Measurements from ENCODE around the gene RASSF5. TPM values are rescaled to one million over a fixed set of nuclear protein-coding genes. Genes with fewer than 3 reads are reported as not detected.

The RASSF5 gene
- total and polyA plus RNA-seq, 8 donors: 6.7 to 22.3 (median 12.5) TPM

DNA sequence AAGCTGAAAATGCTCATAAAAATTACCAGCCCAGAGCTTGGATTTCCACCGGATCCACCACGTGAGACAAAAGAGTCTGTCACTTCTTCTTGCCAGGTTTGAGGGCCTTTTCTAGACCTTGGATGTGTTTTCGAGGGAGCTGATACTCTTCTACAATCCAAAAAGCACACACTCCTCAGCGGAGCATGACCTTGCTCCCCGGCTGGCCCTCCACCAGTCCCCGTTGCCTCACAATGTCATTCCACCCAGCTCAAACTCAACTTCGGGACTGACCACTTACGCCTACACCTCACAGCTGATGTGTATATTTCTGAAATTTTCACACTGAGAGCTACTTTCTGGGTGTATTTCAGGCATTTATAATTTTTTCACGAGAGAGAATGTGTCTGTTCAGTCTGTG lies 84.4 kb downstream of the RASSF5 start:
- DNase-seq (no peak), ATAC-seq (no peak), FAIRE-seq (no peak)
- Histone ChIP-seq H3K9me3 (no peaks in the 10 kb centered on the region), H3K27me3 (no peaks in the 10 kb centered on the region), H3K27ac (no peak overlapping the region), H3K36me3 (peaks cover 0 to 40% (median 20%) of the 10 kb centered on the region in 3 donors), H3K4me3 (no peak overlapping the region), H3K4me1 (no peaks in the 10 kb centered on the region)
- 90 to 92% methylated on average over 9 of the region's 9 CpGs for WGBS, 2 donors
- intact Hi-C loops (cut with DNase I): no loop called here
- TF ChIP-seq, protein P1, sequence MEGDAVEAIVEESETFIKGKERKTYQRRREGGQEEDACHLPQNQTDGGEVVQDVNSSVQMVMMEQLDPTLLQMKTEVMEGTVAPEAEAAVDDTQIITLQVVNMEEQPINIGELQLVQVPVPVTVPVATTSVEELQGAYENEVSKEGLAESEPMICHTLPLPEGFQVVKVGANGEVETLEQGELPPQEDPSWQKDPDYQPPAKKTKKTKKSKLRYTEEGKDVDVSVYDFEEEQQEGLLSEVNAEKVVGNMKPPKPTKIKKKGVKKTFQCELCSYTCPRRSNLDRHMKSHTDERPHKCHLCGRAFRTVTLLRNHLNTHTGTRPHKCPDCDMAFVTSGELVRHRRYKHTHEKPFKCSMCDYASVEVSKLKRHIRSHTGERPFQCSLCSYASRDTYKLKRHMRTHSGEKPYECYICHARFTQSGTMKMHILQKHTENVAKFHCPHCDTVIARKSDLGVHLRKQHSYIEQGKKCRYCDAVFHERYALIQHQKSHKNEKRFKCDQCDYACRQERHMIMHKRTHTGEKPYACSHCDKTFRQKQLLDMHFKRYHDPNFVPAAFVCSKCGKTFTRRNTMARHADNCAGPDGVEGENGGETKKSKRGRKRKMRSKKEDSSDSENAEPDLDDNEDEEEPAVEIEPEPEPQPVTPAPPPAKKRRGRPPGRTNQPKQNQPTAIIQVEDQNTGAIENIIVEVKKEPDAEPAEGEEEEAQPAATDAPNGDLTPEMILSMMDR (IDR thresholded peaks at IDR 0.05): no peak

DNA sequence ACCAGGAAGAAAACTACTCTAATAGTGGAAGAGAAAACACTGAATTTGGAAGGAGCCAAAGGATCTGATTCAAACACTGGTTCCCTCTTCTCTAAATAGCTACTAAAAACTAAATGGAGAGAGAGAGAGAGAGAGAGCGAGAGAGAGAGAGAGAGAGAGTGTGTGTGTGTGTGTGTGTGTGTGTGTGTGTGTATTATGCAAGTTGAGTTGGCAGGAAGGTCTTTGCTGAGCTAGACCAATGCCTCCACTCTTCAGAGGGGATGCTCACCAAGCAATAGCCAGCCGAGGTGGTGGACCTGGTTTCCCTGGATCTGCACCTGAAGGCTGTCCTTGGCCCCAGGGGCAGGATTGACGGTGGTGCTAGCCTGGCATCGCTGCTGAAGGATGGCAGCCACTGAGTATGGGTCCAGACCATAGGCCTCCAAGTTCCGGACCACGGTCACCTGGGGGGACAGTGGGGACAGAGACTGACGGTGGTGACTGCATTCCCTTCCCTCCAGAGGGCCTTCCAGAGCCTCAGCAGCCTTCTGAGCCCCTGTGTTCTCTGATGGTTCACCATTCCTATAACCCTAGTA lies 86.1 kb downstream of the RASSF5 start:
- FAIRE-seq: no peak
- DNase-seq: no peak
- ATAC-seq: no peak
- 87 to 97% methylated on average over 7 of the region's 7 CpGs for WGBS, 2 donors
- TF ChIP-seq, protein P1 (IDR thresholded peaks at IDR 0.05): no peak
- Histone ChIP-seq H3K4me3 (no peak overlapping the region), H3K27me3 (no peaks in the 10 kb centered on the region), H3K9me3 (no peaks in the 10 kb centered on the region), H3K4me1 (no peaks in the 10 kb centered on the region), H3K27ac (no peak overlapping the region), H3K36me3 (peaks cover 0 to 55% (median 20%) of the 10 kb centered on the region in 3 donors)
- intact Hi-C loops (cut with DNase I): no loop called here

DNA sequence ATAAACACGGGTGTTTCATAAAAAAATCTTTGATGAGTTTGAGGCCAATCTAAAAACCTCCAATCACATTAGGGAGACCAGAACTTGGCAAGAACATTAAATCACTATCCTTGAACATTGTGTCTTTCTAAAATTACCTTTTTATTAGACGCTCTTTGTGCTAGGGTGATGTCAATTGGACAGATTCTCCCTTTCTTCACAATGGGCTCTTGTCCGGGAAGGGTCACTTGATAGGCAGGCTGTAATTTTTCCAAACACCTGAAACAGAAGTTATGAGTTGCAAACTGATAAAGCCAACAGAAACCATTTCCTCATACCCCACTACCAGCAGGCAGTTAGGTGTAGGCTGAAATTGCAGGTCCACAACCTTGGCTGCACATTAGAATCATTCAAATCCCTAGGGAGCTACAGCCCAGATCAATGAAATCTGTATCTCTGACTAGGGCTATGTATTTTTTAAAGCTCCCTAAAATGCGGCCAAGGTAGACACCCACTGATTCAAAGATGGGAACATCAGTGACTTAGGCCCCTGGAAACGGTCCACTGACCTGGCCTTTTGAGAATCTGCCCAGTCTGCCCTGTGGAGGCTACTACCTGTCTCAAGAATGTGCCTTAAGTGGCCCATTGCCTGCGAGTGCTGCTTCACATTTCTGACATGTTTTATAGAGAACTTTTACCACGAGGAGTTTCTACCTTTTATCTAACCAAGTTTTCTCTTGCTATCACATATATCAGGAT lies 88.4 kb downstream of the RASSF5 start:
- DNase-seq: no peak
- no peak for FAIRE-seq
- Histone ChIP-seq H3K4me3 (no peak overlapping the region), H3K36me3 (peaks cover 0 to 78% (median 16%) of the 10 kb centered on the region in 3 donors), H3K4me1 (no peaks in the 10 kb centered on the region), H3K27me3 (no peaks in the 10 kb centered on the region), H3K9me3 (no peaks in the 10 kb centered on the region), H3K27ac (peak overlapping the region in 2 of 4 donors; percentile 29 to 59)
- WGBS, 2 donors: 58 to 64% methylated on average over 7 of the region's 7 CpGs
- peak; percentile 43 to 82 (median 66) for ATAC-seq
- intact Hi-C loops (cut with DNase I): no loop called here
- TF ChIP-seq, protein P1 (IDR thresholded peaks at IDR 0.05): no peak

DNA sequence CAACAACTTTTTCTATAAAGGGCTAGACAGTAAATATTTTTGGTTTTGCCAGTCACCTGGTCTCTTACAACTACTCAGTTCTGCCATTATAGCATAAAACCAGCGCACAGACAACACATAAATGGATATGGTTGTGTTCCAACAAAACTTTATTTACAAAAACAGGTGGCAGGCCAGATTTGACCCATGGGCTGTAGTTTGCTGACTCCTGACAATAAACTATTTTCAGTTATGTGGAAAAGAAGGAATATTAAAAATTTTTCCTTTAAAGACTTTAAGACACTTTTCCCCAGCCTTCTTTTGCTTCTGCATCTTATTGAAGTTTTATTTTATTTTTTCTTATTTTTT lies 89.0 kb downstream of the RASSF5 start:
- TF ChIP-seq, protein P1 (IDR thresholded peaks at IDR 0.05): no peak
- 94 to 97% methylated on average over 1 of the region's 1 CpG for WGBS, 2 donors
- intact Hi-C loops (cut with DNase I): no loop called here
- ATAC-seq: no peak
- Histone ChIP-seq H3K36me3 (peaks cover 0 to 76% (median 16%) of the 10 kb centered on the region in 3 donors), H3K9me3 (no peaks in the 10 kb centered on the region), H3K27me3 (no peaks in the 10 kb centered on the region), H3K27ac (peak overlapping the region in 2 of 4 donors; percentile 29 to 59), H3K4me1 (no peaks in the 10 kb centered on the region), H3K4me3 (no peak overlapping the region)
- no peak for FAIRE-seq
- no peak for DNase-seq

DNA sequence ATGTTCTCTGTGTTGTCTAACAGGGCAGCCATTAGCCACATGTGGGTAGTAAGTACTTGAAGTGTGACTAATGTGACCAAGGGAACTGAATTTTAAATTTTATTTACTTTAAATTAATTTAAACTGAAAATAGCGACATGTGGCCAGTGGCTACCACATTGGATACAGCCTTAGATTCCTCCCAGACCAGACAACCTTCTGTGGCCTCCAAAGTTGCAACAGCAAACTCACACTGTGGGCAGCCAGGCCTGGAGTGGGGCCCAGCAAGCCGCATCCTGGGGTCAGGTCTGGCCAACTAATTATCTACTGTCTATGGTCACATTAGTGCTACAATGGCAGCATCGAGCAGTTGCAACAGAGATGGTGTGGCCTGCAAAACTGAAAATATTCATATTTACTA lies 93.2 kb downstream of the RASSF5 start:
- Histone ChIP-seq H3K27me3 (no peaks in the 10 kb centered on the region), H3K9me3 (no peaks in the 10 kb centered on the region), H3K27ac (no peak overlapping the region), H3K36me3 (peaks cover 0 to 76% (median 19%) of the 10 kb centered on the region in 3 donors), H3K4me3 (no peak overlapping the region), H3K4me1 (no peaks in the 10 kb centered on the region)
- WGBS, 2 donors: 92 to 97% methylated on average over 3 of the region's 3 CpGs
- intact Hi-C loops (cut with DNase I): no loop called here
- DNase-seq (no peak), ATAC-seq (peak in 2 of 4 donors; percentile 16 to 54), FAIRE-seq (no peak)
- TF ChIP-seq, protein P1 (IDR thresholded peaks at IDR 0.05): no peak
